GM08714 (cell line): ENCODE data around the gene DMD.

Source experiments
- H3K4me3 ChIP-seq: fragments of 200-500 bp; sonication (Bioruptor generic); 2 replicates; pipeline ENCODE4 v1.5.1; 2014; ENCODE audit warnings: mild to moderate bottlenecking, low read length, inconsistent platforms
- ZNF274 ChIP-seq: IDR thresholded peaks from 2 replicates; pipeline ENCODE4 v1.6.1; 2012; ENCODE audit warnings: mild to moderate bottlenecking, low read depth, low read length

DMD gene

GRCh38 chrX:31658360-31658759 lies 1553.0 kb downstream of the DMD start:
- TF ChIP-seq ZNF274: no peak
- H3K4me3 ChIP-seq: no peak overlapping the region

- H3K4me3 ChIP-seq: no peak overlapping the region
- no peak for TF ChIP-seq ZNF274
These were observed 1555.3 kb downstream of the DMD start for GRCh38 chrX:31656013-31656412.

- H3K4me3 ChIP-seq: no peak overlapping the region
- no peak for TF ChIP-seq ZNF274
These were observed 1557.9 kb downstream of the DMD start for GRCh38 chrX:31653422-31653821.

- TF ChIP-seq ZNF274: no peak
- H3K4me3 ChIP-seq: no peak overlapping the region
These were observed 1558.7 kb downstream of the DMD start for GRCh38 chrX:31652650-31653049.

- no peak for TF ChIP-seq ZNF274
- no peak overlapping the region for H3K4me3 ChIP-seq
These were observed 1562.1 kb downstream of the DMD start for GRCh38 chrX:31649201-31649600.

- TF ChIP-seq ZNF274: no peak
These were observed 1578.0 kb downstream of the DMD start for GRCh38 chrX:31633349-31633748.

GRCh38 chrX:31629195-31629594 lies 1582.2 kb downstream of the DMD start:
- H3K4me3 ChIP-seq: no peak overlapping the region
- TF ChIP-seq ZNF274: no peak

More at GRCh38 chrX:31633349-31633748, 1578.0 kb downstream of the DMD start:
- H3K4me3 ChIP-seq: no peak overlapping the region

- no peak overlapping the region for H3K4me3 ChIP-seq
- no peak for TF ChIP-seq ZNF274
These were observed 1602.2 kb downstream of the DMD start for GRCh38 chrX:31609130-31609529.

- H3K4me3 ChIP-seq: no peak overlapping the region
- no peak for TF ChIP-seq ZNF274
These were observed 1602.7 kb downstream of the DMD start for GRCh38 chrX:31608638-31609037.

GRCh38 chrX:31606771-31607170 lies 1604.6 kb downstream of the DMD start:
- H3K4me3 ChIP-seq: no peak overlapping the region
- TF ChIP-seq ZNF274: no peak

- no peak overlapping the region for H3K4me3 ChIP-seq
- TF ChIP-seq ZNF274: no peak
These were observed 1606.6 kb downstream of the DMD start for GRCh38 chrX:31604629-31605221.

- H3K4me3 ChIP-seq: no peak overlapping the region
- TF ChIP-seq ZNF274: no peak
These were observed 1607.8 kb downstream of the DMD start for GRCh38 chrX:31603411-31604120.

GRCh38 chrX:31600823-31601222 lies 1610.5 kb downstream of the DMD start:
- H3K4me3 ChIP-seq: no peak overlapping the region
- TF ChIP-seq ZNF274: no peak

- TF ChIP-seq ZNF274: no peak
These were observed 1618.0 kb downstream of the DMD start for GRCh38 chrX:31593353-31593752.

GRCh38 chrX:31591355-31591754 lies 1620.0 kb downstream of the DMD start:
- H3K4me3 ChIP-seq: no peak overlapping the region
- TF ChIP-seq ZNF274: no peak

More at GRCh38 chrX:31593353-31593752, 1618.0 kb downstream of the DMD start:
- H3K4me3 ChIP-seq: no peak overlapping the region
